H1 (cell line): ENCODE measurements around the gene LMTK2. TPM values are rescaled to one million over a fixed set of nuclear protein-coding genes. Genes with fewer than 3 reads are reported as not detected.

Experiments used
- CTCF ChIA-PET: fragments of 300-600 bp; sonication (Branson Sonifier 250); formaldehyde crosslinking; loops from one replicate; lab custom pipeline; 2021; ENCODE audit not compliant: partially characterized antibody; lab: Charles Lee
- POLR2A ChIA-PET: fragments of 300-600 bp; sonication (Branson Sonifier 250); formaldehyde crosslinking; loops from one replicate; lab custom pipeline; 2021; ENCODE audit warnings: inconsistent platforms; ENCODE audit not compliant: partially characterized antibody; lab: Charles Lee
- DNase-seq, 2 experiments: peaks; one replicate each; pipeline versions ENCODE4 v3.0.0 to v3.0.0-alpha.2; 2010 to 2022; ENCODE audit warnings: low spot score in 2 of 2, low read depth in 1 of 2, mixed read lengths in 1 of 2
- FAIRE-seq: peaks from 2 replicates; lab custom pipeline; 2011; peaks lifted over from hg19 to GRCh38; lab: Jason Lieb, UNC
- H2AFZ ChIP-seq: 2 replicates; pipeline ENCODE4 v1.8.1; 2012; ENCODE audit warnings: low read length, inconsistent platforms
- H2AK5ac ChIP-seq: 2 replicates; pipeline ENCODE4 v1.6.1; 2013; ENCODE audit warnings: low read depth, low read length
- H2BK120ac ChIP-seq: replicated peaks from 2 replicates; pipeline ENCODE3; 2013; ENCODE audit warnings: low read depth, low read length, inconsistent platforms
- H2BK12ac ChIP-seq: 2 replicates; pipeline ENCODE4 v1.6.1; 2013; ENCODE audit warnings: low read depth, low read length
- H2BK15ac ChIP-seq: 2 replicates; pipeline ENCODE4 v1.6.1; 2013; ENCODE audit warnings: low read length
- H2BK20ac ChIP-seq: 2 replicates; pipeline ENCODE4 v1.6.1; 2013; ENCODE audit warnings: low read length
- H2BK5ac ChIP-seq: 2 replicates; pipeline ENCODE4 v1.6.1; 2013; ENCODE audit warnings: low read depth, low read length
- H3K14ac ChIP-seq: 2 replicates; pipeline ENCODE4 v1.6.1; 2013; ENCODE audit warnings: inconsistent platforms; ENCODE audit not compliant: insufficient read length
- H3K18ac ChIP-seq: 2 replicates; pipeline ENCODE4 v1.6.1; 2013; ENCODE audit warnings: low read length; ENCODE audit errors: extremely low read depth
- H3K23ac ChIP-seq: 2 replicates; pipeline ENCODE4 v1.6.1; 2013; ENCODE audit warnings: inconsistent platforms; ENCODE audit not compliant: insufficient read length
- H3K23me2 ChIP-seq: 2 replicates; pipeline ENCODE4 v1.6.1; 2013; ENCODE audit warnings: low read depth, low read length
- H3K27ac ChIP-seq: 2 replicates; pipeline ENCODE4 v1.6.1; 2011; ENCODE audit warnings: low read depth, low read length, inconsistent platforms
- H3K27me3 ChIP-seq, 4 experiments: replicated peaks in 1 of 4; 1 replicate in 1 of 4; 2 replicates in 3 of 4; pipeline versions ENCODE4 v1.6.1 to v1.8.1; 2011 to 2013; ENCODE audit warnings: low read length in 3 of 4, mild to moderate bottlenecking in 3 of 4, inconsistent platforms in 2 of 4, mixed read lengths in 2 of 4, moderate library complexity in 1 of 4; ENCODE audit not compliant: control insufficient read depth in 3 of 4, insufficient read depth in 3 of 4; ENCODE audit errors: extremely low read depth in 1 of 4
- H3K36me3 ChIP-seq, 4 experiments: 2 replicates each; pipeline versions ENCODE4 v1.6.1 to v1.8.1; 2011 to 2013; ENCODE audit warnings: mild to moderate bottlenecking in 4 of 4, low read length in 3 of 4, moderate library complexity in 2 of 4, control low read depth in 1 of 4, inconsistent platforms in 1 of 4; ENCODE audit not compliant: insufficient read depth in 4 of 4, control insufficient read depth in 2 of 4
- H3K4ac ChIP-seq: replicated peaks from 2 replicates; pipeline ENCODE3; 2013; ENCODE audit warnings: low read length, low read depth, mixed read lengths, inconsistent platforms; ENCODE audit not compliant: insufficient read length
- H3K4me1 ChIP-seq, 4 experiments: replicated peaks in 1 of 4; 1 replicate in 1 of 4; 2 replicates in 3 of 4; pipeline versions ENCODE4 v1.6.1 to v1.8.1; 2011 to 2013; ENCODE audit warnings: low read length in 3 of 4, inconsistent platforms in 2 of 4, mixed read lengths in 1 of 4; ENCODE audit not compliant: insufficient read depth in 4 of 4, control insufficient read depth in 3 of 4
- H3K4me2 ChIP-seq, 2 experiments: 2 replicates each; pipeline versions ENCODE4 v1.6.1 to v1.8.1; 2011 to 2013; ENCODE audit warnings: low read depth in 2 of 2, low read length in 2 of 2, control low read depth in 1 of 2, inconsistent platforms in 1 of 2, mild to moderate bottlenecking in 1 of 2; ENCODE audit not compliant: insufficient read depth in 1 of 2
- H3K4me3 ChIP-seq, 4 experiments: fragments of 200-600, 300-600 bp in 1 of 4; sonication (generic), shearing (Covaris generic), sonication (Bioruptor Twin) in 1 of 4; 2 replicates each; pipeline versions ENCODE4 v1.5.1 to v1.8.1; 2011 to 2016; ENCODE audit warnings: low read length in 4 of 4, low read depth in 3 of 4, control low read depth in 2 of 4, inconsistent platforms in 2 of 4, mild to moderate bottlenecking in 2 of 4, mixed read lengths in 1 of 4, moderate library complexity in 1 of 4; ENCODE audit not compliant: insufficient read depth in 2 of 4; ENCODE audit errors: extremely low read depth in 1 of 4
- H3K56ac ChIP-seq: replicated peaks from 2 replicates; pipeline ENCODE3; 2013; ENCODE audit warnings: low read depth, mild to moderate bottlenecking, mixed read lengths, low read length, inconsistent platforms; ENCODE audit not compliant: insufficient read length
- H3K79me1 ChIP-seq: 2 replicates; pipeline ENCODE4 v1.6.1; 2013; ENCODE audit warnings: low read depth, low read length, control low read depth
- H3K79me2 ChIP-seq, 2 experiments: 2 replicates each; pipeline versions ENCODE4 v1.6.1 to v1.8.1; 2012 to 2013; ENCODE audit warnings: low read length in 2 of 2, mild to moderate bottlenecking in 2 of 2, inconsistent platforms in 1 of 2; ENCODE audit not compliant: insufficient read depth in 2 of 2, control insufficient read depth in 1 of 2
- H3K9ac ChIP-seq, 4 experiments: replicated peaks in 1 of 4; 1 replicate in 1 of 4; 2 replicates in 3 of 4; pipeline versions ENCODE4 v1.6.1 to v1.8.1; 2011 to 2013; ENCODE audit warnings: low read depth in 3 of 4, low read length in 3 of 4, control low read depth in 2 of 4, mild to moderate bottlenecking in 2 of 4, moderate library complexity in 2 of 4, inconsistent platforms in 1 of 4; ENCODE audit errors: extremely low read depth in 1 of 4
- H3K9me3 ChIP-seq, 2 experiments: 2 replicates each; pipeline versions ENCODE4 v1.6.1 to v1.8.1; 2012 to 2013; ENCODE audit warnings: mild to moderate bottlenecking in 2 of 2, moderate library complexity in 2 of 2, control low read depth in 1 of 2, inconsistent platforms in 1 of 2, low read depth in 1 of 2, low read length in 1 of 2, mixed read lengths in 1 of 2; ENCODE audit not compliant: insufficient read depth in 2 of 2
- H4K20me1 ChIP-seq, 2 experiments: replicated peaks in 1 of 2; 2 replicates each; pipeline versions ENCODE3 to v1.8.1; 2011 to 2013; ENCODE audit warnings: inconsistent platforms in 2 of 2, low read length in 2 of 2, mild to moderate bottlenecking in 1 of 2; ENCODE audit not compliant: insufficient read depth in 2 of 2, control insufficient read depth in 1 of 2
- H4K5ac ChIP-seq: 2 replicates; pipeline ENCODE4 v1.6.1; 2013; ENCODE audit warnings: low read length, low read depth, mixed read lengths, inconsistent platforms; ENCODE audit not compliant: insufficient read length
- H4K8ac ChIP-seq: 2 replicates; pipeline ENCODE4 v1.8.0; 2013; ENCODE audit warnings: mild to moderate bottlenecking, moderate library complexity, low read length, inconsistent platforms; ENCODE audit not compliant: insufficient read depth; ENCODE audit errors: extremely low read depth
- H4K91ac ChIP-seq: replicated peaks from 2 replicates; pipeline ENCODE3; 2013; ENCODE audit warnings: low read length, mixed read lengths, inconsistent platforms; ENCODE audit not compliant: insufficient read length
- BCL11A ChIP-seq, 2 experiments: IDR thresholded peaks; one replicate each; pipeline ENCODE4 v1.6.1; 2011; ENCODE audit warnings: low read depth in 2 of 2, low read length in 2 of 2, mild to moderate bottlenecking in 2 of 2
- CTCF ChIP-seq, 3 experiments: IDR thresholded peaks; 1 replicate in 2 of 3; 2 replicates in 1 of 3; pipeline versions ENCODE4 v1.5.1 to v1.6.1; 2011; ENCODE audit warnings: low read length in 3 of 3, mild to moderate bottlenecking in 3 of 3, inconsistent platforms in 2 of 3, low read depth in 1 of 3, moderate library complexity in 1 of 3; ENCODE audit not compliant: insufficient read depth in 1 of 3; ENCODE audit errors: control extremely low read depth in 1 of 3
- JUND ChIP-seq: IDR thresholded peaks from 2 replicates; pipeline ENCODE4 v1.6.1; 2011; ENCODE audit warnings: mild to moderate bottlenecking, improper control_type of control experiment, low read length
- KDM1A ChIP-seq: fragments of 200-600, 300-600 bp; sonication (generic); IDR thresholded peaks from 2 replicates; pipeline ENCODE4 v1.7.1; 2016; ENCODE audit warnings: mild to moderate bottlenecking, low read length, borderline replicate concordance
- SUZ12 ChIP-seq: fragments of 200-600 bp; sonication (generic); IDR thresholded peaks from 2 replicates; pipeline ENCODE4 v1.6.1; 2012; ENCODE audit warnings: mild to moderate bottlenecking, inconsistent platforms, low read length, moderate library complexity, mixed read lengths
- ZNF274 ChIP-seq: IDR thresholded peaks from 2 replicates; pipeline ENCODE4 v1.7.0; 2012; ENCODE audit warnings: low read length, borderline replicate concordance; ENCODE audit errors: extremely low read depth
- WGBS, 2 experiments: shearing (Covaris generic) in 1 of 2; methylation state at CpG; one replicate each; pipeline versions ENCODE4 v1.1.6 to v1.1.7; 2013 to 2015; ENCODE audit warnings: low lambda C conversion rate in 2 of 2, mixed read lengths in 2 of 2, inconsistent platforms in 1 of 2, low coverage in 1 of 2, missing lambda C conversion rate in 1 of 2; ENCODE audit not compliant: insufficient replicate concordance in 2 of 2, insufficient coverage in 1 of 2, insufficient read length in 1 of 2; ENCODE audit errors: extremely low coverage in 1 of 2, missing lambda C conversion rate in 1 of 2; 5-methylcytosine and 5-hydroxymethylcytosine counted together
- polyA plus RNA-seq, 7 experiments: library from polyadenylated mRNA; depleted of rRNA in 3 of 7; stranded (reverse) in 5 of 7; unstranded in 2 of 7; fragments of >200 nt in 5 of 7; fragments of 200-250 nt in 2 of 7; gene quantifications; 1 replicate in 5 of 7; 2 replicates in 1 of 7; 4 replicates in 1 of 7; pipeline versions ENCODE4 v1.2.1 to v1.2.3, GENCODE V29; 2011 to 2013; ENCODE audit warnings: missing spikeins in 2 of 7, mixed read lengths in 2 of 7
- total RNA-seq: library from RNA; stranded (reverse); fragmentation: NEBNext Ultra II Directional; extraction: Animal tissue kit (Norgen Biotek cat#: 25700); gene quantifications from 2 replicates; pipeline ENCODE4 v1.2.1, GENCODE V29; 2021

Gene LMTK2
- total and polyA plus RNA-seq, 2 of the 8 experiments (the other 6 are each of a cell fraction or from before 2014, with no cell fraction given) = 9.7 to 30.7 TPM

GRCh38 chr7:98213888-98214810 lies 107.5 kb downstream of the LMTK2 start:
- no peak overlapping the region for H4K8ac ChIP-seq
- TF ChIP-seq KDM1A (no peak), SUZ12 (no peak), CTCF (IDR thresholded peaks at IDR 0.05; ENCODE audit: control extremely low read depth in 1 of 3, insufficient read depth in 1 of 3, low read depth in 1 of 3, low read length in 3 of 3) (no peak), JUND (no peak), BCL11A (IDR thresholded peaks at IDR 0.05; ENCODE audit: low read depth in 2 of 2, low read length in 2 of 2) (no peak), ZNF274 (no peak)
- TF ChIP-seq, all 59 proteins: peak for 0
- no peak overlapping the region for H2AFZ ChIP-seq
- H3K9me3 ChIP-seq = no peaks in the 10 kb centered on the region
- WGBS, 2 experiments = 89% methylated on average over 25 of the region's 25 CpGs; no CpG with 5 or more reads in 1 of the 2 experiments
- CTCF ChIA-PET = interaction anchor here (0.7 to 1.3 kb wide), 2 partner anchors 18 to 48 kb away, joined by 3 read pairs; no protein-coding TSS in a partner anchor
- no peak for DNase-seq
- no peaks in the 10 kb centered on the region for H3K36me3 ChIP-seq
- H2BK5ac ChIP-seq = no peak overlapping the region
- H3K56ac ChIP-seq = no peak overlapping the region
- no peaks in the 10 kb centered on the region for H3K79me2 ChIP-seq
- H3K79me1 ChIP-seq = no peaks in the 10 kb centered on the region; the same call in 1 of the 2 replicates
- no peak for FAIRE-seq
- H2BK15ac ChIP-seq = no peak overlapping the region
- peaks cover 0 to 5% (median 3%) of the 10 kb centered on the region in 4 experiments; a peak in 3 of 7 replicates for H3K4me1 ChIP-seq
- no peak overlapping the region for H3K4me2 ChIP-seq
- peaks cover 0 to 3% of the 10 kb centered on the region in 2 experiments for H4K20me1 ChIP-seq
- no peak overlapping the region for H3K23ac ChIP-seq
- no peak overlapping the region for H3K4ac ChIP-seq
- POLR2A ChIA-PET = interaction anchor here (0.6 kb wide), 1 partner anchor 30 kb away, joined by 3 read pairs; no protein-coding TSS in a partner anchor
- H3K27ac ChIP-seq = no peak overlapping the region
- H3K9ac ChIP-seq = no peak overlapping the region
- H2AK5ac ChIP-seq = no peak overlapping the region
- H2BK20ac ChIP-seq = no peak overlapping the region
- no peak overlapping the region for H4K91ac ChIP-seq
- no peak overlapping the region for H3K18ac ChIP-seq
- H4K5ac ChIP-seq = no peak overlapping the region
- H2BK12ac ChIP-seq = no peak overlapping the region
- H3K14ac ChIP-seq = no peak overlapping the region
- no peak overlapping the region for H2BK120ac ChIP-seq
- H3K23me2 ChIP-seq = peaks cover 4% of the 10 kb centered on the region; the same call in 1 of the 2 replicates
- H3K4me3 ChIP-seq = no peak overlapping the region
- no peaks in the 10 kb centered on the region for H3K27me3 ChIP-seq
